K562 (cell line): ENCODE measurements around the gene PEAR1.

Source experiments
- ATF2 ChIP-seq: sonication (generic); formaldehyde crosslinking; IDR thresholded peaks from 2 replicates; pipeline ENCODE4 v1.8.1; 2022; ENCODE audit warnings: missing genetic modification reagents
- E2F4 ChIP-seq: sonication (generic); formaldehyde crosslinking; IDR thresholded peaks from 2 replicates; pipeline ENCODE4 v1.8.0; 2022; ENCODE audit warnings: mild to moderate bottlenecking, low read depth, missing genetic modification reagents
- EP300 ChIP-seq: IDR thresholded peaks from 2 replicates; pipeline ENCODE4 v1.6.1; 2012; ENCODE audit warnings: low read length, improper control_type of control experiment
- EZH2 ChIP-seq: IDR thresholded peaks from 2 replicates; pipeline ENCODE4 v1.6.1; 2012; ENCODE audit warnings: low read depth, mild to moderate bottlenecking, inconsistent platforms, low read length, borderline replicate concordance
- HNRNPH1 ChIP-seq: fragments of 200-400 bp; formaldehyde crosslinking; optimal IDR thresholded peaks from 2 replicates; pipeline ENCODE3; 2017; ENCODE audit warnings: low read depth, mild to moderate bottlenecking, low read length, moderate library complexity
- HNRNPLL ChIP-seq: fragments of 200-400 bp; formaldehyde crosslinking; IDR thresholded peaks from 2 replicates; pipeline ENCODE4 v1.6.1; 2017; ENCODE audit warnings: low read length, low read depth, mild to moderate bottlenecking; ENCODE audit not compliant: poor library complexity, severe bottlenecking
- SP1 ChIP-seq: sonication (generic); formaldehyde crosslinking; IDR thresholded peaks from 2 replicates; pipeline ENCODE4 v1.8.1; 2022; ENCODE audit warnings: mild to moderate bottlenecking, missing genetic modification reagents
- TBP ChIP-seq: optimal IDR thresholded peaks from 2 replicates; pipeline ENCODE3; 2011; ENCODE audit warnings: low read depth, low read length, improper control_type of control experiment
- ZNF263 ChIP-seq: sonication (generic); formaldehyde crosslinking; IDR thresholded peaks from 2 replicates; pipeline ENCODE4 v1.8.0; 2022; ENCODE audit warnings: mild to moderate bottlenecking, missing genetic modification reagents, borderline replicate concordance
- ZNF274 ChIP-seq: IDR thresholded peaks from 2 replicates; pipeline ENCODE4 v1.6.1; 2011; ENCODE audit warnings: low read depth, mild to moderate bottlenecking, low read length, moderate library complexity, borderline replicate concordance
- ZNF75A ChIP-seq: fragments of 450-650 bp; formaldehyde crosslinking; IDR thresholded peaks from 2 replicates; pipeline ENCODE4 v1.4.0; 2020; ENCODE audit warnings: mild to moderate bottlenecking

- TF ChIP-seq ZNF274 = no peak
- no peak for TF ChIP-seq EP300
- no peak for TF ChIP-seq EZH2
- no peak for TF ChIP-seq ZNF75A
- no peak for TF ChIP-seq ATF2 (CRISPR knock-in tag)
- TF ChIP-seq ZNF263 = no peak
- TF ChIP-seq SP1 (CRISPR knock-in tag) = no peak
- no peak for TF ChIP-seq TBP
- no peak for TF ChIP-seq HNRNPLL
- TF ChIP-seq E2F4 = no peak
- no peak for TF ChIP-seq HNRNPH1
Measured at GRCh38 chr1:156859523-156860112, 33.9 kb upstream of the PEAR1 start.
